Measurements from ENCODE around the gene ACTRT2. TPM values are rescaled to one million over a fixed set of nuclear protein-coding genes. Genes with fewer than 3 reads are reported as not detected.

The ACTRT2 gene
- total RNA-seq, 1 donor from 2014 or later = not detected

- Mint-ChIP-seq H3K4me3 (ENCODE audit: unreplicated experiment) (no peak overlapping the region), H3K27me3 (ENCODE audit: unreplicated experiment) (peaks cover 2% of the 10 kb centered on the region), H3K27ac (ENCODE audit: unreplicated experiment) (no peak overlapping the region), H3K9me3 (ENCODE audit: unreplicated experiment) (peaks cover 2% of the 10 kb centered on the region), H3K4me1 (ENCODE audit: low read depth, unreplicated experiment) (no peaks in the 10 kb centered on the region), H3K36me3 (ENCODE audit: unreplicated experiment) (no peaks in the 10 kb centered on the region)
- TF ChIP-seq CTCF (IDR thresholded peaks at IDR 0.05; ENCODE audit: partially characterized antibody, unreplicated experiment) = no peak
- DNase-seq = no peak
Measured at GRCh38 chr1:3020263-3020909, 881 bp upstream of the ACTRT2 start.

GRCh38 chr1:3021801-3022401 lies 634 bp downstream of the ACTRT2 start:
- DNase-seq = no peak
- peaks cover 2% of the 10 kb centered on the region for H3K9me3 Mint-ChIP-seq (ENCODE audit: unreplicated experiment)
- no peak for TF ChIP-seq CTCF (IDR thresholded peaks at IDR 0.05; ENCODE audit: partially characterized antibody, unreplicated experiment)
- H3K27ac Mint-ChIP-seq (ENCODE audit: unreplicated experiment) = no peak overlapping the region
- no peaks in the 10 kb centered on the region for H3K27me3 Mint-ChIP-seq (ENCODE audit: unreplicated experiment)
- H3K4me1 Mint-ChIP-seq (ENCODE audit: low read depth, unreplicated experiment) = no peaks in the 10 kb centered on the region
- H3K4me3 Mint-ChIP-seq (ENCODE audit: unreplicated experiment) = no peak overlapping the region
- no peaks in the 10 kb centered on the region for H3K36me3 Mint-ChIP-seq (ENCODE audit: unreplicated experiment)

GRCh38 chr1:3022511-3022973 lies 1.3 kb downstream of the ACTRT2 start:
- Mint-ChIP-seq H3K27me3 (ENCODE audit: unreplicated experiment) (no peaks in the 10 kb centered on the region), H3K36me3 (ENCODE audit: unreplicated experiment) (no peaks in the 10 kb centered on the region), H3K4me1 (ENCODE audit: low read depth, unreplicated experiment) (no peaks in the 10 kb centered on the region), H3K27ac (ENCODE audit: unreplicated experiment) (no peak overlapping the region), H3K9me3 (ENCODE audit: unreplicated experiment) (peaks cover 2% of the 10 kb centered on the region), H3K4me3 (ENCODE audit: unreplicated experiment) (no peak overlapping the region)
- no peak for DNase-seq
- TF ChIP-seq CTCF (IDR thresholded peaks at IDR 0.05; ENCODE audit: partially characterized antibody, unreplicated experiment) = no peak

- Mint-ChIP-seq H3K4me1 (ENCODE audit: low read depth, unreplicated experiment) (no peaks in the 10 kb centered on the region), H3K4me3 (ENCODE audit: unreplicated experiment) (no peak overlapping the region), H3K36me3 (ENCODE audit: unreplicated experiment) (no peaks in the 10 kb centered on the region), H3K9me3 (ENCODE audit: unreplicated experiment) (peaks cover 2% of the 10 kb centered on the region), H3K27ac (ENCODE audit: unreplicated experiment) (no peak overlapping the region), H3K27me3 (ENCODE audit: unreplicated experiment) (no peaks in the 10 kb centered on the region)
- no peak for DNase-seq
- no peak for TF ChIP-seq CTCF (IDR thresholded peaks at IDR 0.05; ENCODE audit: partially characterized antibody, unreplicated experiment)
Measured at GRCh38 chr1:3022976-3023375, 1.7 kb downstream of the ACTRT2 start.

- no peak for DNase-seq
- Mint-ChIP-seq H3K4me1 (ENCODE audit: low read depth, unreplicated experiment) (no peaks in the 10 kb centered on the region), H3K36me3 (ENCODE audit: unreplicated experiment) (no peaks in the 10 kb centered on the region), H3K27me3 (ENCODE audit: unreplicated experiment) (no peaks in the 10 kb centered on the region), H3K4me3 (ENCODE audit: unreplicated experiment) (no peak overlapping the region), H3K27ac (ENCODE audit: unreplicated experiment) (no peak overlapping the region), H3K9me3 (ENCODE audit: unreplicated experiment) (peaks cover 2% of the 10 kb centered on the region)
- TF ChIP-seq CTCF (IDR thresholded peaks at IDR 0.05; ENCODE audit: partially characterized antibody, unreplicated experiment) = peak; percentile 44
Measured at GRCh38 chr1:3024019-3024418, 2.8 kb downstream of the ACTRT2 start.

All from glutamatergic neuron (in vitro differentiated cells).